ENCODE results near the gene SMC4.
A peak's percentile ranks its signal among the peaks of the same experiment; 100 is the strongest.
"Not testable (repeated sequence)": the region's sequence is repeated elsewhere in the genome, so short reads cannot be mapped to it uniquely, and the experiment has no call there.

The SMC4 gene

GRCh38 chr3:160447544-160447943, 48.1 kb downstream of the SMC4 start:
- no peak for DNase-seq

DNA sequence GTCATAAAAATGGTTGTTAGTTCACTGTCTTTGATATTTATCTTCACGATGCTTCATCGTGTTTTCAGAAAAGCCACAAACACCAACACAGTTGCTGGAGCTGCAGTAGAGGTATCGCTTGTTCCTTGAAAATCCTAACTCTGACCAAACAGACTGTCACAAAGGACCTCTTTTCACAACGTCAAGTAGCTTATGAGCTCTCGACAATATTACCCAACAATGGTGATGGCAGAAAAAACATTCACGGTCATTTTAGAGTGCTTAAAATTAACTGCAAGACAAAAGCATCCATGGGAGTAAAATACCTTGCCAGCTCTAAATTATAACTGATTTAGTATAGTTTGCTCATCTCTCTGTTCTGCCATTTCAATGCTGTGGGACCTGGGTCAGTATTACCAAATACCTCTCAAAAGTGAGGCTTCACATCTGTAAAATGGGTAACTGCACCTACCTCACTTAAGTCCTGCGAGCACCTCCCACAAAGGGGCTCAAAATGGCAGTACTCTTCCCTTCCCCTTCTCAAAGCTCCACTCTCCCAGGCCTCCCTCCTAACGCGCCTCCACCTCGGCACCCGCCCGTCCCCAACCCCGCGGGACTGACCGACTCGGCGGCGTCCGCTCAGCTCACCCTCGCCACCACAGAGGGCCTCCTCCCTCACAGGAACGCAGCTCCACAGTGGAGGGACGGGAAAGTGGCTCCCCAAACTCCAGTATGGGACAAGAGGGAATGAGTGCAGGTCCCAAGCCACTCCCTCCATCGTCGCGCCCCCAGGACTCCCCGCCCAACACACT, 49.6 kb downstream of the SMC4 start:
- peak in 1 of 5 donors; percentile 48 for DNase-seq

GRCh38 chr3:160449636-160450598, 50.5 kb downstream of the SMC4 start, which contains the start of gene TRIM59:
TSS of gene TRIM59 (minus strand) at chr3:160449786. CDS start at chr3:160439183, 10,603 bp downstream.
- DNase-seq = peak; percentile 94 to 99 (median 96)

- DNase-seq = no peak
Observed at GRCh38 chr3:160450846-160451245, 51.4 kb downstream of the SMC4 start.

DNA sequence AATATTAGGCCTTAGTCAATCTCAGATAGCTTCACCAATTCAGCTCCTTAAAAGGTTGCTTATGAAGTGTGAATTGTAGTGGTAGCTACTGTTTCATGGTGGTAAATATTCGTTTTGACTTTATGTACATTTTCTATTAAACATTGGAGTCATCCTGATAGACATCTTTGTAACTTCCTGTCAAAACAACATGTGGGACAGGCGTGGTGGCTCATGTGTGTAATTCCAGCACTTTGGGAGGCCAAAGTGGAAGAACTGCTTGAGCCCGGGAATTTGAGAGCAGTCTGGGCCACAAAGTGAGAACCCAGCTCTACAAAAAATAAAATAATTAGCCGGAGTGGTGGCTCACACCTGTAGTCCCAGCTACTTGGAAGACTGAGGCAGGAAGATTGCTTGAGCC, 52.2 kb downstream of the SMC4 start:
- no peak for DNase-seq

DNA sequence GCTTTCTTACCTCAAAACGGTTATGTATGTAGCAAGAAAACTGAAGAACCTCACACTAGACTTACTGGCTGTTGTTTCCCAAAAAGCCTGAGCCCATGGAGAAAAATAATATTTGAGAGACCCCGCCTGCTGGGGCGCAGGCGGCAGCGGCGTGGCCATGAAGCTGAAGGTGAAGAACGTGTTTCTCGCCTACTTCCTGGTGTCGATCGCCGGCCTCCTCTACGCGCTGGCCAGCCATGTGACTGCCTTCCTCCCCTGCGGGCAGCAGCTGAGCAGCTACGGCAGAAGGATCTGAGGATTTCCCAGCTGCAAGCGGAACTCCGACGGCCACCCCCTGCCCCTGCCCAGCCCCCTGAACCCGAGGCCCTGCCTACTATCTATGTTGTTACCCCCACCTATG, 52.8 kb downstream of the SMC4 start:
- not testable (repeated sequence) for DNase-seq

DNA sequence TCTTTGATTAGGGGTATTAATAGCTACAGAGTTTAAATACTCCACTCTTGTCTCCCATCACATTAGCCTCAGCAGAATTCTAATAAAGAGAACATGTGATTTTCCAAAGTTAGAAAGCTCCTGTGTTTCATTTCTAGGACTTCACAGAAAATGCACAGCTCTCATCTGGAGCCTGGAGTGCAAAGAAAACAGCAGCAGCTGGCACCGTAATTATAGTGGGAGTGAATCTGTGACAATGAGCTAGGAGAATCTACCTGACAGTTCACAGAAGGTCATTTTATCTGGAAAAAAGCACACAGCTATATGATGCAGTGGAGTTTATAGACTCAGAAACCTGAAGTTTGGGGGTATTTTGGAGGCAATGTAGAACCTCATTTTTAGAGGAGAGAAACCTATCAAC, 55.5 kb downstream of the SMC4 start:
- DNase-seq = no peak

DNA sequence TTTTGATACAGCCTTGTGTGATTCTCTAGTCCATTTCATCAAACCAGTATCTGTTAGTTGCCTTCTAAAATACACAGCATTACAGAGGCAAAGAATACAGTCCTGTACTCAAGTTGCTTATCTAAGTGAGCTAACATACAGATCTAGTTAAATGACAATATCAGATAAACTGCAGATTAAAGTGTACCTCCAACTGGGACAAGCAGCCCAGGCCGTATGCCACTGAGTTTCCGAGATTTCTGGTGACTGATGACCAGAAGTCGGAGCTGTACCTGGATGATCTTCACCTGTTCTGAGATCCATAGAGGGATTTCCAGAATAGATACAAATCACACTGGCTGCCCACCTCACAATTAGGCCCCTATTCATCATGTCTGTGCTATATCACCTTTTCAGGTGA, 56.4 kb downstream of the SMC4 start:
- no peak for DNase-seq

GRCh38 chr3:160458151-160458550, 58.7 kb downstream of the SMC4 start:
- DNase-seq = no peak

GRCh38 chr3:160459450-160459970, 60.1 kb downstream of the SMC4 start:
- no peak for DNase-seq

DNA sequence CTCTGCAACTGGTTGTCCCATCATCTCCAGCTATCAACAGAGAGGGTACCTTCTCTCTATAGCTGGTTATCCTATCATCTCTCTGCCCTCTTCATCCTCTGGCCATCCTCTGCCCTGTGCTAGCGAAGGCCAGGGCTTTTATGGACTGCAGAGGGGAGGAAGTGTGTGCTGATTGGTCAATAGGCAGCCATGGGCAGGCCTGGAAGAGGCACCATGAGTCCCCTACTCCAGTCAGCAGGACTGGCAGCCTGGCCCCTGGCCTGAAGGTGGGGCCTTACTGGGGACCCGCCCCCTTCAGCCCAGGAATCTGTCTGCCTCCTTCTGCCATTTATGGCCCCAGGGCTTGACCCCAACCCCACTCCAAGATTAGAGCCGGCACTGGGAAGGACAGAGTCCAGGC, 60.6 kb downstream of the SMC4 start:
- no peak for DNase-seq

- DNase-seq = no peak
Observed at GRCh38 chr3:160464321-160464720, 64.9 kb downstream of the SMC4 start.

DNA sequence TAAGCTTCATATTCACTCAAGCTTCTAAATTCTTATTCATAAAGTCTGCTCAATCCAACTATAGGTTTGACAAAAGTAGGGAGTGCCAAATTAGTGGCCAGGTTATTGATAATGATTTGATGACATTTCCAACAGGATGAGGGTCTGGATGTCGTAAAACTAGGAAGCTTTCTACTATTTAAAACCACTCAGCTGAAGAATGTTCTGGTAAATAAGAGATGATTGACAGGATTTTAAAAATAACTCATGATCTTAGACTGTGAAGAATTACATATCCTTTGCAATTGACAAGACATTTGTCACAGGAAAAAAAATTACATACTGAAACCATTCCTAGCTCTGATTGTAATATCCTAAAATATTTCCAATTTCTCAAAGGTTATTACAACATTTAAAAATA, 65.5 kb downstream of the SMC4 start:
- no peak for DNase-seq

DNA sequence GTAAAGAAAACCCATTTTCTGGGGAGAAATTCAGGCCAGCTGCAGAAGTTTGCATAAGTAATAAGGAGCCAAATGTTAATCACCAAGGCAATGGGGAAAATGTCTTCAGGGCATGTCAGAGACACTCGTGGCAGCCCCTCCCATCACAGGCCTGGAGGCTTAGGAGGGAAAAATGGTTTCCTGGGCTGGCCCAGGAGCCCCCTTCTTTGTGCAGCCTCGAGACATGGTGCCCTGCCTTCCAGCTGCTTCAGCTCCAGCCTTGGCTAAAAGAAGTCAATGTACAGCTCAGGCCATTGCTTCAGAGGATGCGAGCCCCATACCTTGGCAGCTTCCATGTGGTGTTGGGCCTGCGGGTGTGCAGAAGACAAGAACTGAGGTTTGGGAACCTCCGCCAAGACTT, 70.7 kb downstream of the SMC4 start:
- DNase-seq = no peak

GRCh38 chr3:160471892-160472291, 72.4 kb downstream of the SMC4 start:
- DNase-seq = no peak

DNA sequence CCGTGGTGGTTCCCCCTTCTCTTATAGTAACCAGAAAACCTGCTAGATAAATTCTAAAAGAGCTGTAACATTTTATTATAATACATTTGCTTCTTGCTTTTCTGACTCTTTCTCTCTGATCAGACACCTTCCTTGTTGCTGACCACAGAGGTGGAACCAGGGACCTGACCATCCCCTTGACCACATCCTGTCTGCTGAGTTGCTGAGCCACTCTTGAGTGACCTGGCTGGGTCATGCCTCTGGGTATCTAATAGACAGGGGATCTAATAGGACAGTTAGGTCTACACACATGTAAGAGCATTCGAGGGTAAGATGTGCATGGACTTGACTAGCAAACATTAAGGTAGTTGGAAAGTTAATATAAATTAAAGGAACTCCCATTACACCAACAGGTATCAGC, 72.9 kb downstream of the SMC4 start:
- no peak for DNase-seq

GRCh38 chr3:160473221-160473620, 73.8 kb downstream of the SMC4 start:
- no peak for DNase-seq

DNA sequence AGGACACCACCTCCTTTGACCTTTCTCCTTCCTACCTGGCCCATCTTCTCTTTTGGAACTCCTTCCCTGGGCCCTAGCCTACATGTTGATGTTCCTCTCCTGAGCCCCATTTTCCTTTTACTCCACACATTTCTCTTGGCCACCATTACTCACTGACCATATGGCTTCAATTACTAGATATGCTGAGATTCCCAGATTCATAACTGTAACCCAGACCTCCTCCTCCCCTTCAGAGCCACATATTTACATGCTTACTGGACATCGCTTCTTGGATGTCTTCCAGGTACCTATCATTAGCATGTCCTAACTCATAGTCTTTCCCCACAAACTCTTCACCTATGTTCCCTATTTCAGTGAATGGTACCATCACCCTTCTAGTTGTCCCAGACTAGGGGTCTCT, 74.5 kb downstream of the SMC4 start:
- no peak for DNase-seq

GRCh38 chr3:160474416-160474838, 75.0 kb downstream of the SMC4 start:
- DNase-seq = no peak

DNA sequence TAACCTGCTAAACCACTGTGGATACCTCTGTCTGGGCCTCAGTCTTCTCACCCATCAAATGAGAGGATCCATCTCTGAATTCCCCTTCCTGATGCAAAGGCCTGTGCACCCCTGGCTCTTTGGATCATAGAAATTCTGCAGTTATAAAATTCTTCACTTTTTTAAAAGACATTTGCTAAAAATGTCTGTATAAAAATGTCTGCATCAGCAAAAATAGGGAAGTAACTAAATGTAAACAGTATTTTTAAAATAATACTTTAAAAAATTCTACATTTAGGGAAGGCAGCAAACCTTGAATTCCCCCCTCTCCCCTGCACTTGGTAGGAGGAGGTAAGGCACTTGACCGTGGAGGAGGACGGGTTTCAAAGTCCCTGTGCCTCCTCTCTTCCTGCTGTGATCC, 75.7 kb downstream of the SMC4 start:
- no peak for DNase-seq

GRCh38 chr3:160475884-160476283, 76.4 kb downstream of the SMC4 start:
- no peak for DNase-seq

DNA sequence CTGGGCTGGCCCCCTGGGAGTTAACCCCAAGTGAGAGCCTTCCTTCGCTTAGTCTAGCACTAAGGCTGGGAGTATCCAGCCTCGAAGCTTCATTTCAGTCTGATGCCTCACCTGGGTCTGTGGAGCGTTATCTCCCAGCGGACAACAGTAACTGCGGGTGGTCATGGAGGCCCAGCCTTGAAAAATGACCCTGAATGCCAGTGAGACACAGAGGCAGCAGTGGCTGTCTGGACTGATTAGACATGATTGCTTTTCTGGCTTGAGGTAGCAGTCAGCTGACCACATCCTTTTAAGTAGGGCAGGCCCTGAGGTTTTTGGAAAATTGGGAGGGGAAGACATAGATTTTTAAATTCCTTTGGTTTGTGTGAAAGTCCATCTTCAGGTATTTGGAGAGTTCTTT, 78.3 kb downstream of the SMC4 start:
- no peak for DNase-seq

- no peak for DNase-seq
Observed at GRCh38 chr3:160478338-160478737, 78.9 kb downstream of the SMC4 start.

DNA sequence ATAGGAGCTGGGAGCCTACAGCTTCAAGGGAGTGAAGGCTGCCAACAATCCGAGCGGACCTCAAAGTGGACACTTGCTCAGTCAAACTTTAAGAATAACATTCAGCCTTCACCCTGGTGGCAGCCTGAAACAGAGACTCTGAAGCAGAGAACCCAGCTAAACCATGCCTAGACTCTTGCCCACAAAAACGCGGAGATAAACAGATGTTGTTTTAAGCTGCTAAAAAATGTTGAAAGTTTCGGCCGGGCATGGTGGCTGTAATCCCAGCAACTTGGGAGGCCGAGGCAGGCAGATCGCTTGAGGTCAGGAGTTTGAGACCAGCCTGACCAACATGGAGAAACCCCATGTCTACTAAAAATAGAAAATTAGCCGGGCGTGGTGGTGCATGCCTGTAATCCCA, 79.9 kb downstream of the SMC4 start:
- DNase-seq = no peak

Data from T-helper 1 cell (primary cell).